Measurements from ENCODE around the gene TUBGCP3. TPM values are rescaled to one million over a fixed set of nuclear protein-coding genes. Genes with fewer than 3 reads are reported as not detected.

TUBGCP3 gene
- total RNA-seq, 1 donor from 2014 or later: 37.4 TPM

- TF ChIP-seq CTCF (IDR thresholded peaks at IDR 0.05; ENCODE audit: unreplicated experiment): no peak
- H3K4me3 Mint-ChIP-seq: no peak overlapping the region
- no peak for DNase-seq (ENCODE audit: low spot score in 2 of 2, unreplicated experiment in 2 of 2)
- peaks cover 34% of the 10 kb centered on the region for H3K4me1 Mint-ChIP-seq
- H3K36me3 Mint-ChIP-seq: no peaks in the 10 kb centered on the region
- H3K9me3 Mint-ChIP-seq: peaks cover 1% of the 10 kb centered on the region
- H3K27ac Mint-ChIP-seq: no peak overlapping the region
- peaks cover 14% of the 10 kb centered on the region for H3K27me3 Mint-ChIP-seq (ENCODE audit: low read depth)
These were observed 13.4 kb upstream of the TUBGCP3 start for GRCh38 chr13:112601371-112601770.

GRCh38 chr13:112596235-112596634 is 8.3 kb upstream of the TUBGCP3 start:
- peaks cover 18% of the 10 kb centered on the region for H3K27me3 Mint-ChIP-seq (ENCODE audit: low read depth)
- no peak overlapping the region for H3K27ac Mint-ChIP-seq
- DNase-seq (ENCODE audit: low spot score in 2 of 2, unreplicated experiment in 2 of 2): no peak
- H3K4me1 Mint-ChIP-seq: peaks cover 4% of the 10 kb centered on the region
- TF ChIP-seq CTCF (IDR thresholded peaks at IDR 0.05; ENCODE audit: unreplicated experiment): no peak
- H3K4me3 Mint-ChIP-seq: no peak overlapping the region
- peaks cover 20% of the 10 kb centered on the region for H3K9me3 Mint-ChIP-seq
- peaks cover 2% of the 10 kb centered on the region for H3K36me3 Mint-ChIP-seq

GRCh38 chr13:112592647-112593046 is 4.7 kb upstream of the TUBGCP3 start:
- no peak for TF ChIP-seq CTCF (IDR thresholded peaks at IDR 0.05; ENCODE audit: unreplicated experiment)
- peaks cover 7% of the 10 kb centered on the region for H3K4me1 Mint-ChIP-seq
- no peak for DNase-seq (ENCODE audit: low spot score in 2 of 2, unreplicated experiment in 2 of 2)
- no peak overlapping the region for H3K4me3 Mint-ChIP-seq
- H3K36me3 Mint-ChIP-seq: peaks cover 2% of the 10 kb centered on the region
- peaks cover 7% of the 10 kb centered on the region for H3K27me3 Mint-ChIP-seq (ENCODE audit: low read depth)
- peaks cover 32% of the 10 kb centered on the region for H3K9me3 Mint-ChIP-seq
- H3K27ac Mint-ChIP-seq: no peak overlapping the region

GRCh38 chr13:112592181-112592580 is 4.2 kb upstream of the TUBGCP3 start:
- H3K27me3 Mint-ChIP-seq (ENCODE audit: low read depth): peaks cover 3% of the 10 kb centered on the region
- DNase-seq (ENCODE audit: low spot score in 2 of 2, unreplicated experiment in 2 of 2): no peak
- H3K4me1 Mint-ChIP-seq: peaks cover 8% of the 10 kb centered on the region
- H3K27ac Mint-ChIP-seq: no peak overlapping the region
- TF ChIP-seq CTCF (IDR thresholded peaks at IDR 0.05; ENCODE audit: unreplicated experiment): no peak
- H3K36me3 Mint-ChIP-seq: peaks cover 2% of the 10 kb centered on the region
- H3K9me3 Mint-ChIP-seq: peaks cover 32% of the 10 kb centered on the region
- H3K4me3 Mint-ChIP-seq: no peak overlapping the region

GRCh38 chr13:112588490-112589297 is 741 bp upstream of the TUBGCP3 start:
- H3K9me3 Mint-ChIP-seq: peaks cover 15% of the 10 kb centered on the region
- peak overlapping the region; percentile 94 for H3K27ac Mint-ChIP-seq
- no peak for TF ChIP-seq CTCF (IDR thresholded peaks at IDR 0.05; ENCODE audit: unreplicated experiment)
- H3K36me3 Mint-ChIP-seq: no peaks in the 10 kb centered on the region
- H3K4me3 Mint-ChIP-seq: peak overlapping the region; percentile 94
- H3K27me3 Mint-ChIP-seq (ENCODE audit: low read depth): peaks cover 2% of the 10 kb centered on the region
- H3K4me1 Mint-ChIP-seq: peaks cover 16% of the 10 kb centered on the region
- no peak for DNase-seq (ENCODE audit: low spot score in 2 of 2, unreplicated experiment in 2 of 2)

Measured in mesothelial cell of epicardium (in vitro differentiated cells).